CD14-positive monocyte (primary cell): ENCODE data around the gene OR11A1. TPM values are rescaled to one million over a fixed set of nuclear protein-coding genes. Genes with fewer than 3 reads are reported as not detected.

ENCODE experiments used
- DNase-seq, 3 donors: peaks; one replicate each; pipeline ENCODE4 v3.0.0-alpha.2; 2011 to 2022
- H2AFZ ChIP-seq: 2 replicates; pipeline ENCODE4 v1.6.0; 2012; ENCODE audit warnings: mild to moderate bottlenecking, low read depth, low read length, inconsistent platforms; ENCODE audit not compliant: insufficient read depth, poor library complexity, severe bottlenecking
- H3K27ac ChIP-seq, 2 donors: 1 replicate in 1 of 2; 2 replicates in 1 of 2; pipeline ENCODE4 v1.5.1; 2012 to 2013; ENCODE audit warnings: low read length in 2 of 2, control low read depth in 1 of 2, inconsistent platforms in 1 of 2, low read depth in 1 of 2, mild to moderate bottlenecking in 1 of 2
- H3K27me3 ChIP-seq, 2 donors: one replicate each; pipeline versions ENCODE4 v1.6.0 to v1.6.1; 2011 to 2013; ENCODE audit warnings: low read length in 2 of 2; ENCODE audit not compliant: control insufficient read depth in 2 of 2, insufficient read depth in 2 of 2
- H3K36me3 ChIP-seq, 2 donors: replicated peaks in 1 of 2; 1 replicate in 1 of 2; 2 replicates in 1 of 2; pipeline versions ENCODE4 v1.5.1 to v1.6.1; 2012 to 2013; ENCODE audit warnings: low read length in 2 of 2, control low read depth in 1 of 2, inconsistent platforms in 1 of 2, mild to moderate bottlenecking in 1 of 2; ENCODE audit not compliant: insufficient read depth in 2 of 2, control insufficient read depth in 1 of 2
- H3K4me1 ChIP-seq, 2 donors: 1 replicate in 1 of 2; 2 replicates in 1 of 2; pipeline versions ENCODE4 v1.5.1 to v1.6.1; 2012 to 2013; ENCODE audit warnings: low read length in 2 of 2, control low read depth in 1 of 2, inconsistent platforms in 1 of 2, mild to moderate bottlenecking in 1 of 2, moderate library complexity in 1 of 2; ENCODE audit not compliant: insufficient read depth in 2 of 2, control insufficient read depth in 1 of 2
- H3K4me2 ChIP-seq: replicated peaks from 2 replicates; pipeline ENCODE3; 2012; ENCODE audit warnings: low read length, moderate library complexity, mild to moderate bottlenecking; ENCODE audit not compliant: poor library complexity, severe bottlenecking; ENCODE audit errors: extremely low read depth
- H3K4me3 ChIP-seq, 3 experiments: fragments of 200-600 bp in 1 of 3; sonication (generic) in 1 of 3; replicated peaks in 1 of 3; 1 replicate in 2 of 3; 2 replicates in 1 of 3; pipeline ENCODE4 v1.5.1; 2011 to 2013; ENCODE audit warnings: low read length in 3 of 3, mild to moderate bottlenecking in 3 of 3, control low read depth in 2 of 3, low read depth in 2 of 3, inconsistent platforms in 1 of 3, moderate library complexity in 1 of 3
- H3K79me2 ChIP-seq: 2 replicates; pipeline ENCODE4 v1.6.0; 2012; ENCODE audit warnings: mild to moderate bottlenecking, control low read depth, inconsistent platforms, low read length, moderate library complexity; ENCODE audit not compliant: insufficient read depth
- H3K9ac ChIP-seq: 2 replicates; pipeline ENCODE4 v1.6.0; 2017; ENCODE audit warnings: low read length, mild to moderate bottlenecking; ENCODE audit not compliant: insufficient read depth, poor library complexity, severe bottlenecking
- H3K9me3 ChIP-seq, 2 donors: replicated peaks in 1 of 2; 1 replicate in 1 of 2; 2 replicates in 1 of 2; pipeline versions ENCODE4 v1.5.1 to v1.6.1; 2012 to 2013; ENCODE audit warnings: low read length in 2 of 2, control low read depth in 1 of 2; ENCODE audit not compliant: control insufficient read depth in 1 of 2, insufficient read depth in 1 of 2
- H4K20me1 ChIP-seq: 2 replicates; pipeline ENCODE4 v1.6.0; 2012; ENCODE audit warnings: mild to moderate bottlenecking, low read length, control low read depth, moderate library complexity; ENCODE audit not compliant: insufficient read depth
- H3K27ac Mint-ChIP-seq, 7 donors: one replicate each; pipeline ENCODE4 v1.8.0; 2020; ENCODE audit warnings: mild to moderate bottlenecking in 7 of 7, mixed read lengths in 7 of 7, moderate library complexity in 6 of 7, inconsistent platforms in 2 of 7
- H3K27me3 Mint-ChIP-seq, 3 donors: one replicate each; pipeline ENCODE4 v1.8.0; 2021 to 2022; ENCODE audit warnings: low read depth in 3 of 3, mild to moderate bottlenecking in 3 of 3, mixed read lengths in 3 of 3, moderate library complexity in 3 of 3, inconsistent platforms in 1 of 3
- H3K36me3 Mint-ChIP-seq, 2 donors: one replicate each; pipeline ENCODE4 v1.8.0; 2020; ENCODE audit warnings: mixed read lengths in 2 of 2, inconsistent platforms in 1 of 2, mild to moderate bottlenecking in 1 of 2
- H3K4me1 Mint-ChIP-seq: one replicate; pipeline ENCODE4 v1.8.0; 2020; ENCODE audit warnings: mild to moderate bottlenecking, mixed read lengths
- H3K4me3 Mint-ChIP-seq, 2 donors: one replicate each; pipeline ENCODE4 v1.8.0; 2020; ENCODE audit warnings: mild to moderate bottlenecking in 2 of 2, mixed read lengths in 2 of 2, moderate library complexity in 1 of 2
- H3K9me3 Mint-ChIP-seq, 7 donors: one replicate each; pipeline ENCODE4 v1.8.0; 2020 to 2022; ENCODE audit warnings: mixed read lengths in 7 of 7, mild to moderate bottlenecking in 6 of 7, moderate library complexity in 6 of 7, inconsistent platforms in 2 of 7
- CTCF ChIP-seq: fragments of 200-600 bp; IDR thresholded peaks from one replicate; pipeline ENCODE4 v1.8.0; 2022; ENCODE audit warnings: antibody characterized with exemption, mild to moderate bottlenecking
- WGBS: methylation state at CpG from one replicate; pipeline ENCODE4 v1.1.5; 2013; ENCODE audit warnings: missing lambda C conversion rate; ENCODE audit not compliant: insufficient coverage; 5-methylcytosine and 5-hydroxymethylcytosine counted together
- intact Hi-C, 2 donors: fragments of 100-400 bp; cut with micrococcal nuclease; formaldehyde crosslinking; loops; one replicate each; pipeline versions ENCODE4 v1.15.0 to v1.15.1; 2023
- polyA plus RNA-seq, 3 donors: library from polyadenylated mRNA; depleted of rRNA in 1 of 3; unstranded in 2 of 3; stranded (reverse) in 1 of 3; fragments of 300-500 nt in 2 of 3; fragments of >200 nt in 1 of 3; fragmentation: Illumina TruSeq in 2 of 3; gene quantifications; 1 replicate in 2 of 3; 2 replicates in 1 of 3; pipeline ENCODE4 v1.2.3, GENCODE V29; 2012 to 2021

The OR11A1 gene
- polyA plus RNA-seq, 3 donors: not detected

GRCh38 chr6:29502597-29502996 lies 45.7 kb upstream of the OR11A1 start:
- H3K79me2 ChIP-seq: no peaks in the 10 kb centered on the region
- Mint-ChIP-seq H3K27ac (no peak overlapping the region), H3K9me3 (peaks cover 0 to 1% (median 0%) of the 10 kb centered on the region in 7 donors), H3K4me1 (no peaks in the 10 kb centered on the region), H3K27me3 (peaks cover 0 to 9% (median 7%) of the 10 kb centered on the region in 3 donors), H3K4me3 (no peak overlapping the region), H3K36me3 (no peaks in the 10 kb centered on the region)
- no peak for DNase-seq
- WGBS: 93% methylated on average over 5 of the region's 5 CpGs
- no peak overlapping the region for H3K4me2 ChIP-seq
- H4K20me1 ChIP-seq: no peaks in the 10 kb centered on the region
- H3K36me3 ChIP-seq: no peaks in the 10 kb centered on the region
- no peak overlapping the region for H3K9ac ChIP-seq
- no peak overlapping the region for H3K27ac ChIP-seq
- no peak overlapping the region for H3K4me3 ChIP-seq
- no peaks in the 10 kb centered on the region for H3K4me1 ChIP-seq
- no peak for TF ChIP-seq CTCF
- intact Hi-C loops: no loop called here
- no peak overlapping the region for H2AFZ ChIP-seq
- no peaks in the 10 kb centered on the region for H3K27me3 ChIP-seq
- no peaks in the 10 kb centered on the region for H3K9me3 ChIP-seq

- Histone ChIP-seq H3K9me3 (no peaks in the 10 kb centered on the region), H3K27me3 (no peaks in the 10 kb centered on the region), H3K27ac (no peak overlapping the region), H3K9ac (no peak overlapping the region), H3K4me3 (no peak overlapping the region), H2AFZ (no peak overlapping the region), H3K4me1 (no peaks in the 10 kb centered on the region), H3K4me2 (no peak overlapping the region), H3K36me3 (no peaks in the 10 kb centered on the region), H4K20me1 (no peaks in the 10 kb centered on the region), H3K79me2 (no peaks in the 10 kb centered on the region)
- Mint-ChIP-seq H3K9me3 (peaks cover 0 to 1% (median 0%) of the 10 kb centered on the region in 7 donors), H3K27ac (no peak overlapping the region), H3K4me1 (no peaks in the 10 kb centered on the region), H3K27me3 (peaks cover 0 to 9% (median 9%) of the 10 kb centered on the region in 3 donors), H3K4me3 (no peak overlapping the region), H3K36me3 (no peaks in the 10 kb centered on the region)
- no peak for DNase-seq
- WGBS: 100% methylated on average over 2 of the region's 3 CpGs
- no peak for TF ChIP-seq CTCF
- intact Hi-C loops: no loop called here
Observed at GRCh38 chr6:29502181-29502580, 45.3 kb upstream of the OR11A1 start.
